Neuronal stem cell (in vitro differentiated cells): ENCODE measurements around the gene KY.

Experiments
- DNase-seq: peaks from one replicate; pipeline ENCODE4 v3.0.0-alpha.2; 2013; ENCODE audit warnings: low spot score
- H2AFZ ChIP-seq: one replicate; pipeline ENCODE4 v1.6.1; 2013; ENCODE audit warnings: mild to moderate bottlenecking, low read length, inconsistent platforms
- H2AK5ac ChIP-seq: 2 replicates; pipeline ENCODE4 v1.6.1; 2013; ENCODE audit warnings: low read depth, mild to moderate bottlenecking, inconsistent platforms, low read length, moderate library complexity, mixed read lengths
- H2BK120ac ChIP-seq: 2 replicates; pipeline ENCODE4 v1.6.1; 2013; ENCODE audit warnings: low read depth, mild to moderate bottlenecking, inconsistent platforms, low read length, moderate library complexity, mixed read lengths
- H2BK12ac ChIP-seq: one replicate; pipeline ENCODE4 v1.6.1; 2013; ENCODE audit warnings: low read length, inconsistent platforms
- H2BK15ac ChIP-seq: 2 replicates; pipeline ENCODE4 v1.6.1; 2013; ENCODE audit warnings: mild to moderate bottlenecking, low read length, inconsistent platforms, mixed read lengths
- H2BK5ac ChIP-seq: one replicate; pipeline ENCODE4 v1.6.1; 2013; ENCODE audit warnings: inconsistent platforms, mild to moderate bottlenecking, low read length, moderate library complexity
- H3K14ac ChIP-seq: one replicate; pipeline ENCODE4 v1.6.1; 2013; ENCODE audit warnings: low read length, inconsistent platforms
- H3K18ac ChIP-seq: 2 replicates; pipeline ENCODE4 v1.6.1; 2013; ENCODE audit warnings: low read length, inconsistent platforms
- H3K23ac ChIP-seq: 2 replicates; pipeline ENCODE4 v1.6.1; 2013; ENCODE audit warnings: low read depth, mild to moderate bottlenecking, mixed read lengths, low read length, inconsistent platforms; ENCODE audit not compliant: poor library complexity
- H3K27ac ChIP-seq: replicated peaks from 3 replicates; pipeline ENCODE4 v1.5.1; 2013; ENCODE audit warnings: low read length, inconsistent platforms
- H3K27me3 ChIP-seq, 3 experiments: 2 replicates each; pipeline ENCODE4 v1.6.1; 2013; ENCODE audit warnings: low read length in 3 of 3, mild to moderate bottlenecking in 2 of 3, inconsistent platforms in 1 of 3, low read depth in 1 of 3, mixed read lengths in 1 of 3, moderate library complexity in 1 of 3; ENCODE audit not compliant: control insufficient read depth in 3 of 3, insufficient read depth in 3 of 3
- H3K36me3 ChIP-seq, 2 donors: replicated peaks in 1 of 2; 2 replicates each; pipeline ENCODE4 v1.6.1; 2013; ENCODE audit warnings: low read length in 2 of 2; ENCODE audit not compliant: control insufficient read depth in 2 of 2, insufficient read depth in 2 of 2
- H3K4ac ChIP-seq: 2 replicates; pipeline ENCODE4 v1.6.1; 2013; ENCODE audit warnings: inconsistent platforms, mild to moderate bottlenecking, low read length, moderate library complexity
- H3K4me1 ChIP-seq, 2 donors: 1 replicate in 1 of 2; 2 replicates in 1 of 2; pipeline ENCODE4 v1.6.1; 2013; ENCODE audit warnings: low read length in 2 of 2, low read depth in 1 of 2; ENCODE audit not compliant: control insufficient read depth in 2 of 2, insufficient read depth in 1 of 2
- H3K4me2 ChIP-seq: one replicate; pipeline ENCODE4 v1.6.1; 2013; ENCODE audit warnings: mild to moderate bottlenecking, low read length, inconsistent platforms; ENCODE audit not compliant: insufficient read depth, poor library complexity, severe bottlenecking
- H3K4me3 ChIP-seq, 2 donors: 2 replicates each; pipeline ENCODE4 v1.5.1; 2013; ENCODE audit warnings: low read length in 2 of 2, mild to moderate bottlenecking in 2 of 2, inconsistent platforms in 1 of 2, moderate library complexity in 1 of 2
- H3K79me1 ChIP-seq: one replicate; pipeline ENCODE4 v1.6.1; 2013; ENCODE audit warnings: low read depth, mild to moderate bottlenecking, inconsistent platforms, low read length, moderate library complexity
- H3K9ac ChIP-seq: one replicate; pipeline ENCODE4 v1.6.1; 2013; ENCODE audit warnings: mild to moderate bottlenecking, low read depth, low read length, inconsistent platforms; ENCODE audit not compliant: poor library complexity
- H3K9me3 ChIP-seq, 2 donors: replicated peaks in 1 of 2; 2 replicates each; pipeline versions ENCODE3 to v1.6.1; 2013; ENCODE audit warnings: low read length in 2 of 2, mild to moderate bottlenecking in 2 of 2, inconsistent platforms in 1 of 2, low read depth in 1 of 2, mixed read lengths in 1 of 2, moderate library complexity in 1 of 2; ENCODE audit not compliant: control insufficient read depth in 2 of 2, insufficient read depth in 1 of 2
- H4K8ac ChIP-seq: one replicate; pipeline ENCODE4 v1.6.1; 2013; ENCODE audit warnings: low read depth, mild to moderate bottlenecking, inconsistent platforms, low read length, moderate library complexity
- H4K91ac ChIP-seq: one replicate; pipeline ENCODE4 v1.6.1; 2013; ENCODE audit warnings: low read length, low read depth, mild to moderate bottlenecking, inconsistent platforms; ENCODE audit not compliant: poor library complexity
- WGBS, 2 donors: extraction: QIAGEN DNeasy Blood & Tissue Kit; methylation state at CpG; one replicate each; pipeline ENCODE4 v1.1.7; 2013; ENCODE audit warnings: missing lambda C conversion rate in 2 of 2, mixed read lengths in 1 of 2; ENCODE audit not compliant: insufficient read length in 2 of 2, insufficient replicate concordance in 1 of 2; ENCODE audit errors: extremely low coverage in 2 of 2; 5-methylcytosine and 5-hydroxymethylcytosine counted together

Gene KY

DNA sequence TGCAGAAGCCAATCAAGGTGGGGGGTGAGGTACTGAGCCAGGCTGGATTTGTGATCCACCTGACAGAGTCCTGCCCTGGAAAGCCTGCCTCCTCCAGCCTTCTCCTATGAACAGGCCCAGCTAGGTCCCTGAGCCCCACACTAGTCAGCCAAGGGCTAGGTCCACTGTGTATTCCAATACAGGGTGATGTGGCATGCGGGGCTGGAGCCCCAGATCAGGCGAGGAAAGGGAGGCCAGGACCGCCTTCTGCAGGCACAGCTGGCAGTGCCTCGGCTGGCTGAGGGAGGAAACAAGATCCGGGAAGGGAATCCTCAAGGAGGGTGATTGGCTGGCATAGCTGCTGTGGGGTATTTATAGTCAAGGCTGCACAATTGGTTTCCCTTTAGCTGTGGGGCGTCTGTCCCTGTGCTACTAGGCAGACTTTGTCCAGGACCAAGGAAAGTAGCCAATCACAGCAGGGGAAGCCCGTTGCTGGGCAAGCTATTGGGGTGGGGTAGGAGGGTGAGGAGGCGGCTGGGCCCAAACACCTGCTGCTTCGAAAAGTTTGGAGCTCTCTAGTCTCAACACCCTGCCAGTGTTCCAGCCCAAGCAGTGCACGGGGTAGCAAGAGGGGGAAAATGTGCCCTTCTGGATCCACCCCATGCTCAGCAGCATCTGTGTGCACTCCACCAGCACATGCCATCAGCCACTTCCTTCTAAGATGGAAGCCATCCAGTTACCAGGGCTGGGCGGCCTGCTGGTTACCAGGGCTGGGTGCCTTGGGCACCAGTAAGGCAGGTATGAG is 5.9 kb downstream of the KY start:
- Histone ChIP-seq H3K27me3 (peaks cover 0 to 35% (median 4%) of the 10 kb centered on the region in 3 experiments), H2BK120ac (no peak overlapping the region), H3K9me3 (no peaks in the 10 kb centered on the region), H3K9ac (no peak overlapping the region), H4K8ac (no peak overlapping the region), H3K4me3 (no peak overlapping the region), H3K4ac (no peak overlapping the region), H2BK15ac (no peak overlapping the region), H2AK5ac (no peak overlapping the region), H3K23ac (no peak overlapping the region), H2BK12ac (no peak overlapping the region), H3K79me1 (no peaks in the 10 kb centered on the region), H3K36me3 (no peaks in the 10 kb centered on the region), H3K14ac (no peak overlapping the region), H3K4me2 (no peak overlapping the region), H3K27ac (no peak overlapping the region), H3K4me1 (peaks cover 0 to 6% of the 10 kb centered on the region in 2 donors), H3K18ac (peak overlapping the region; percentile 6), H4K91ac (no peak overlapping the region), H2BK5ac (no peak overlapping the region), H2AFZ (no peak overlapping the region)
- WGBS, 2 donors: no CpG with 5 or more reads among the region's 11 CpGs
- no peak for DNase-seq

DNA sequence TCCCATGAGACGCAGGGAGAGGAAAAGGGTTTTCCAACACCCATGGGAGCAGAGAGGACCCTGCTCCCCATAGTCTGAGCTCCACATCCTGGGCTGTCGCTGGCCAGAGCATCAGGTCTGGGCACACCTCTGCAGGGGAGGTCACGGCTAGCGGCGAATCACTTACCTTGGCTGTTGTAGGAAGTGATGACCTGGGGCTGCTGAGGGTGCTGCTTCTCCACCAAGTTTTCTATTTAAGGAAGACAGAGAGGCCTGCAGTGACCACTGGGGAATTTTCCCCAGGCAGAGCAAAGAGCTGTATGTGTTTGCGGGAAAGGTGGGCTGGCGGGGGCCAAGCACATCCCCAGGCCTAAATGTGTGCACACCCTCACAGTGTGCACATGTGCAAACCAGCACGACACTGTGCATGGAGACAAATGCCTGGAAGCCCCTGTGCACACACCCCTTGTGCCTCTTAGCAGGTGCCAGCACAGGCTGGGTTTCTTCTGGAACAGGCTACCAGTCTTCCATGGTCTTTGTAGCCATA is 7.6 kb downstream of the KY start:
- Histone ChIP-seq H2AK5ac (no peak overlapping the region), H2BK12ac (no peak overlapping the region), H3K18ac (no peak overlapping the region), H3K27ac (no peak overlapping the region), H2BK15ac (no peak overlapping the region), H3K23ac (no peak overlapping the region), H3K9ac (no peak overlapping the region), H3K27me3 (peaks cover 0 to 18% (median 0%) of the 10 kb centered on the region in 3 experiments), H4K91ac (no peak overlapping the region), H4K8ac (no peak overlapping the region), H3K14ac (no peak overlapping the region), H3K4me3 (no peak overlapping the region), H3K79me1 (no peaks in the 10 kb centered on the region), H2AFZ (no peak overlapping the region), H2BK5ac (no peak overlapping the region), H2BK120ac (no peak overlapping the region), H3K4ac (no peak overlapping the region), H3K4me2 (no peak overlapping the region), H3K4me1 (peaks cover 0 to 6% of the 10 kb centered on the region in 2 donors), H3K36me3 (no peaks in the 10 kb centered on the region), H3K9me3 (no peaks in the 10 kb centered on the region)
- WGBS, 2 donors: no CpG with 5 or more reads among the region's 8 CpGs
- no peak for DNase-seq

DNA sequence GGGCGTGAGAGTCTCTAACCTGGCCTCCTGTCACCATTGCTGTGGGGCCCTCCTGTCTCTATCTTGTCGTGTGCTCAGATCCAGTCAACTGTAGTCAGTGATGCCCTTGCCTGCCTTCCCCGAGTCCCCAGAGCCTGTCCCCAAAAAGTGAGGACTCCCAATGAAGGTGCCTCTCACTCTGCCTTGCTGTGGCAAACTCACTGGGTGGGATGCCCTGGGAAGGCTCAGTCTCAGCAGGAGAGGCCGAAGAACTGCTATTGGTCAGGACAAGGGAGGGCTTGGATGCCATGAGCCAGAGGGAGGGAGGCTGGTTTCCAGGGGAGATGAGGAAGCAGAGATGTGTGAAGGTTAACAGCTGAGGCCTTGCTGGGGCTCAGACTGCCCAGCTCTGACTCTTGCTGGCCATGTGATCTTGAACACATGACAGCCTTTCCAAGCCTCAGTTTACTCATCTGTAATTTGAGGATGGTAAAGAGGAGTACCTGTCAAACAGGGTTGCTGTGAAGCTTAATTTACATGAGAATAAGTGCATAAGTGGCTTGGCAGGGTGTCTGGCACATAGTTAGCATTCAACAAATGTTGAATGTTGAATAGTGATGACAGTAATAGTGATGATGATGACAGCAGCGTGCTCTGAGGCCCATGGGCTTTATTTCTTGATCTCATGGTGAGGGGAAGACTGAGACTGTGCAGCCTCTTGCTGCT is 8.2 kb downstream of the KY start:
- Histone ChIP-seq H3K79me1 (no peaks in the 10 kb centered on the region), H2BK15ac (no peak overlapping the region), H3K4me3 (no peak overlapping the region), H3K23ac (no peak overlapping the region), H3K27ac (no peak overlapping the region), H3K9ac (no peak overlapping the region), H3K9me3 (no peaks in the 10 kb centered on the region), H3K27me3 (peaks cover 0 to 12% (median 0%) of the 10 kb centered on the region in 3 experiments), H2BK120ac (no peak overlapping the region), H3K4ac (no peak overlapping the region), H4K91ac (no peak overlapping the region), H2BK5ac (no peak overlapping the region), H3K4me2 (no peak overlapping the region), H2AK5ac (no peak overlapping the region), H4K8ac (no peak overlapping the region), H3K36me3 (no peaks in the 10 kb centered on the region), H2AFZ (no peak overlapping the region), H3K4me1 (peaks cover 0 to 6% of the 10 kb centered on the region in 2 donors), H2BK12ac (no peak overlapping the region), H3K18ac (no peak overlapping the region), H3K14ac (no peak overlapping the region)
- no CpG with 5 or more reads among the region's 5 CpGs for WGBS, 2 donors
- DNase-seq: no peak

DNA sequence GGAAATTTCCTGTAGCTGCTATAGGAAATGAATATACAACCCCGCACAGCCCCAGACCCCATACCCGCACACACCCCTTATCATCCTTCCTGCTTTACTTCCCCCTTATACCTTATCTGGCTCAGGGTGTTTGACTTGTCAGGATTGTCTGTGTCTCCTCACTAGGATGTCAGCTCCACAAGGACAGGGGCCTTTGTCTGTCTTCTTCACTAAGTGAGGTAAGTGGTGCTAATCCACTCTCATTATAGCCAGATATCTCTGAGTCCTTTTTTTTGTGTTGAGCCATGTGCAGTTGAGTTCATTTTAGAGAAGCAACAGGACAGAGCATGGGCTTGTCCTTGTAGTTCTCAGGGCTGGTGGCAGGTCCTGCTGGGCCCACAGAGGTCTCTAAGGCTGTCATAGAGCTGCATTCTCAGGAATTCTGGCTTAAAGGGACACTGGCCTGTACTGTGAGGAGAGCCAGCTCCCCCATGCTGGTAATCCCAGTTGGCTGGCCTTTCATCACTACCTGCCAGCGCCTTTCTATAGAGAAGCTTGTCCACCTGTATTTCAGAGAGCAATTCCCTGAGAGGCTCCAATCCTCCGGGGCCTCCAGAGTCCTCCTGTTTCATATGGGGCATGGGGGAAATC is 9.0 kb downstream of the KY start:
- H2BK5ac ChIP-seq: no peak overlapping the region
- no peak overlapping the region for H3K18ac ChIP-seq
- no peak overlapping the region for H2BK12ac ChIP-seq
- H2BK120ac ChIP-seq: no peak overlapping the region
- H4K8ac ChIP-seq: no peak overlapping the region
- H3K4ac ChIP-seq: no peak overlapping the region
- H3K27ac ChIP-seq: no peak overlapping the region
- H3K9ac ChIP-seq: no peak overlapping the region
- no peak overlapping the region for H2AFZ ChIP-seq
- no peak overlapping the region for H4K91ac ChIP-seq
- no peak overlapping the region for H3K23ac ChIP-seq
- H3K79me1 ChIP-seq: no peaks in the 10 kb centered on the region
- WGBS, 2 donors: no CpG with 5 or more reads among the region's 4 CpGs
- no peak overlapping the region for H3K4me3 ChIP-seq
- peaks cover 0 to 6% of the 10 kb centered on the region in 2 donors for H3K4me1 ChIP-seq
- no peak for DNase-seq
- H2AK5ac ChIP-seq: no peak overlapping the region
- no peaks in the 10 kb centered on the region for H3K36me3 ChIP-seq
- no peak overlapping the region for H2BK15ac ChIP-seq
- H3K9me3 ChIP-seq: no peaks in the 10 kb centered on the region
- no peak overlapping the region for H3K4me2 ChIP-seq
- peaks cover 0 to 5% (median 0%) of the 10 kb centered on the region in 3 experiments for H3K27me3 ChIP-seq
- no peak overlapping the region for H3K14ac ChIP-seq
